Measurements from ENCODE around the gene KCNIP3.

The KCNIP3 gene

GRCh38 chr2:95301876-95302641 lies 4.9 kb downstream of the KCNIP3 start:
- no peak for TF ChIP-seq CTCF (conservative IDR thresholded peaks at IDR 0.05; ENCODE audit: low read length)
- DNase-seq (ENCODE audit: low read depth), result no peak
- H3K4me3 ChIP-seq (ENCODE audit: low read length), result no peak overlapping the region

- TF ChIP-seq CTCF (conservative IDR thresholded peaks at IDR 0.05; ENCODE audit: low read length), result no peak
- H3K4me3 ChIP-seq (ENCODE audit: low read length), result no peak overlapping the region
- no peak for DNase-seq (ENCODE audit: low read depth)
These were observed 6.2 kb downstream of the KCNIP3 start for GRCh38 chr2:95303191-95303919.

- DNase-seq (ENCODE audit: low read depth), result peak; percentile 36
- TF ChIP-seq CTCF (conservative IDR thresholded peaks at IDR 0.05; ENCODE audit: low read length), result no peak
- no peak overlapping the region for H3K4me3 ChIP-seq (ENCODE audit: low read length)
These were observed 8.4 kb downstream of the KCNIP3 start for GRCh38 chr2:95305380-95306061.

- no peak for TF ChIP-seq CTCF (conservative IDR thresholded peaks at IDR 0.05; ENCODE audit: low read length)
- no peak overlapping the region for H3K4me3 ChIP-seq (ENCODE audit: low read length)
- DNase-seq (ENCODE audit: low read depth), result no peak
These were observed 9.3 kb downstream of the KCNIP3 start for GRCh38 chr2:95306336-95306895.

- no peak for TF ChIP-seq CTCF (conservative IDR thresholded peaks at IDR 0.05; ENCODE audit: low read length)
- no peak for DNase-seq (ENCODE audit: low read depth)
- H3K4me3 ChIP-seq (ENCODE audit: low read length), result no peak overlapping the region
These were observed 9.9 kb downstream of the KCNIP3 start for GRCh38 chr2:95307036-95307435.

- DNase-seq (ENCODE audit: low read depth), result no peak
- no peak for TF ChIP-seq CTCF (conservative IDR thresholded peaks at IDR 0.05; ENCODE audit: low read length)
- no peak overlapping the region for H3K4me3 ChIP-seq (ENCODE audit: low read length)
These were observed 10.7 kb downstream of the KCNIP3 start for GRCh38 chr2:95307878-95308277.

All from AG10803 (cell line).